ENCODE measurements around the gene KIAA1958.
"Not testable (repeated sequence)": the region's sequence is repeated elsewhere in the genome, so short reads cannot be mapped to it uniquely, and the experiment has no call there.

KIAA1958 gene

GRCh38 chr9:112555101-112555643 is 68.5 kb downstream of the KIAA1958 start:
- no peak for DNase-seq (ENCODE audit: low read depth in 2 of 2)

- DNase-seq (ENCODE audit: low read depth in 2 of 2), result no peak
Measured at GRCh38 chr9:112555844-112556482, 69.3 kb downstream of the KIAA1958 start.

- DNase-seq (ENCODE audit: low read depth in 2 of 2), result no peak
Measured at GRCh38 chr9:112556497-112557442, 70.1 kb downstream of the KIAA1958 start.

GRCh38 chr9:112558476-112558875 is 71.8 kb downstream of the KIAA1958 start:
- no peak for DNase-seq (ENCODE audit: low read depth in 2 of 2)

GRCh38 chr9:112558978-112559377 is 72.4 kb downstream of the KIAA1958 start:
- no peak for DNase-seq (ENCODE audit: low read depth in 2 of 2)

GRCh38 chr9:112559629-112560413 is 73.2 kb downstream of the KIAA1958 start:
- no peak for DNase-seq (ENCODE audit: low read depth in 2 of 2)

GRCh38 chr9:112562235-112562958 is 75.8 kb downstream of the KIAA1958 start:
- DNase-seq (ENCODE audit: low read depth in 2 of 2), result no peak

GRCh38 chr9:112569186-112569585 is 82.6 kb downstream of the KIAA1958 start:
- DNase-seq (ENCODE audit: low read depth in 2 of 2), result no peak

GRCh38 chr9:112570671-112571167 is 84.1 kb downstream of the KIAA1958 start:
- no peak for DNase-seq (ENCODE audit: low read depth in 2 of 2)

- DNase-seq (ENCODE audit: low read depth in 2 of 2), result no peak
Measured at GRCh38 chr9:112571624-112572355, 85.2 kb downstream of the KIAA1958 start.

GRCh38 chr9:112572416-112572815 is 85.8 kb downstream of the KIAA1958 start:
- no peak for DNase-seq (ENCODE audit: low read depth in 2 of 2)

GRCh38 chr9:112574008-112574407 is 87.4 kb downstream of the KIAA1958 start:
- no peak for DNase-seq (ENCODE audit: low read depth in 2 of 2)

- DNase-seq (ENCODE audit: low read depth in 2 of 2), result no peak
Measured at GRCh38 chr9:112575107-112575506, 88.5 kb downstream of the KIAA1958 start.

GRCh38 chr9:112581469-112582176 is 95.0 kb downstream of the KIAA1958 start:
- no peak for DNase-seq (ENCODE audit: low read depth in 2 of 2)

- DNase-seq (ENCODE audit: low read depth in 2 of 2), result no peak
Measured at GRCh38 chr9:112582371-112583262, 96.0 kb downstream of the KIAA1958 start.

- DNase-seq (ENCODE audit: low read depth in 2 of 2), result no peak
Measured at GRCh38 chr9:112586599-112587155, 100.0 kb downstream of the KIAA1958 start.

GRCh38 chr9:112591875-112592274 is 105.2 kb downstream of the KIAA1958 start:
- DNase-seq (ENCODE audit: low read depth in 2 of 2), result not testable (repeated sequence)

- no peak for DNase-seq (ENCODE audit: low read depth in 2 of 2)
Measured at GRCh38 chr9:112599732-112600131, 113.1 kb downstream of the KIAA1958 start.
